Pancreas (tissue), 10 donors: ENCODE results near the gene TAF4B. TPM values are rescaled to one million over a fixed set of nuclear protein-coding genes. Genes with fewer than 3 reads are reported as not detected.

ENCODE experiments used
- ATAC-seq, 4 donors: fragments of 200-7000 bp; cut with Tn5 transposase; one replicate each; pipeline versions ENCODE4 v1.8.0 to v1.9.1; 2020; ENCODE audit warnings: mild to moderate bottlenecking in 4 of 4, moderate library complexity in 4 of 4
- DNase-seq, 6 donors: peaks; one replicate each; pipeline ENCODE4 v3.0.0-alpha.2; 2020
- FAIRE-seq: peaks from 2 replicates; lab custom pipeline; 2012; peaks lifted over from hg19 to GRCh38; lab: Jason Lieb, UNC
- H3K27ac ChIP-seq, 4 donors: fragments of 200-600 bp; sonication (generic); 1 replicate in 3 of 4; 2 replicates in 1 of 4; pipeline versions ENCODE4 v1.5.0 to v1.8.0; 2020
- H3K27me3 ChIP-seq, 4 donors: fragments of 200-600 bp; one replicate each; pipeline ENCODE4 v1.8.0; 2021
- H3K36me3 ChIP-seq, 3 donors: fragments of 200-600 bp; sonication (generic) in 1 of 3; one replicate each; pipeline versions ENCODE4 v1.5.0 to v1.8.0; 2020 to 2021
- H3K4me1 ChIP-seq, 3 donors: fragments of 200-600 bp; one replicate each; pipeline ENCODE4 v1.8.0; 2021
- H3K4me3 ChIP-seq, 4 donors: fragments of 200-600 bp; sonication (generic) in 2 of 4; one replicate each; pipeline versions ENCODE4 v1.5.0 to v1.8.0; 2020 to 2021
- H3K9me3 ChIP-seq, 4 donors: fragments of 200-600 bp; one replicate each; pipeline ENCODE4 v1.8.0; 2021
- whole genome bisulfite sequencing, 2 donors: extraction: QIAGEN DNeasy Blood & Tissue Kit; methylation state at CpG; one replicate each; pipeline ENCODE4 v1.1.7; 2013; 5-methylcytosine and 5-hydroxymethylcytosine counted together
- intact Hi-C, 3 donors: fragments of 100-400 bp; cut with DNase I; formaldehyde crosslinking; loops; one replicate each; pipeline versions ENCODE4 v1.11.1 to v1.14.2; 2022
- polyA plus RNA-seq, 2 donors: library from polyadenylated mRNA; stranded (reverse); fragments of 200-250 nt; gene quantifications; one replicate each; pipeline ENCODE4 v1.2.3, GENCODE V29; 2013
- total RNA-seq, 6 donors: library from RNA; stranded (reverse); fragmentation: NEBNext Ultra II Directional in 4 of 6; extraction: Animal tissue kit (Norgen Biotek cat#: 25700) in 4 of 6; gene quantifications; one replicate each; pipeline versions ENCODE4 v1.2.1 to v1.2.4, GENCODE V29; 2021 to 2023
- TF ChIP-seq, protein P1 (sequence below), 4 donors: fragments of 200-600 bp; sonication (generic) in 3 of 4; IDR thresholded peaks; one replicate each; pipeline versions ENCODE4 v1.5.0 to v1.8.0; 2021; ENCODE audit warnings: antibody characterized with exemption in 4 of 4
- donor health status: healthy with polysubstance abuse.
- donor health status: DM: no; HTN: no; CAD: no; lungs with moderate emphysema.
- donor health status: DM: no; HTN: no; CAD: no.
- donor health status: control.
- donor health status: control.
- donor health status: Bipolar disorder and iron deficiency.
- donor health status: DM: yes; HTN: yes; CAD: no.
- donor health status: DM: no; HTN: no; CAD: no.
- donor health status: DM: no; HTN: no; CAD: no.
- donor health status: DM: yes; HTN: yes; CAD: no.

Gene TAF4B
- total and polyA plus RNA-seq, 8 donors: 0.94 to 3.4 (median 2.3) TPM

DNA sequence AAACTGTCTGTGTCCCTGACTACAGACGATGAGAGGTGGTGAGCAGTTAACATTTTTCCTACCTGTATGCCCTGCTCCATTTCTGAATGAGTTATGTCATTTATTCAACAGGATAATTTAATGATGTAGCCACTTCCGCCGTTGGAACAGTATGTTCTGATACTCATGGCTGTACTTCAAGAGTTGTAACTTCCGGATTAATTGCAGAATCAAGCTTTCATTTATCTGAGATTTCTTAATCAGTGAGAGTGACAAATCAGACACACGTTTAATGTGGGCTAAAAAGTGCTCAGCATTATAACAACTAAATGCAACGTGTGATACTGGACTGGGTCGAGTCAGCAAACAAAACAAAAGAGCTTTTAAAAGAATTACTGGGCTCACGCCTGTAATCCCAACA lies 214.4 kb downstream of the TAF4B start:
- Histone ChIP-seq H3K27me3 (no peaks in the 10 kb centered on the region), H3K4me1 (no peaks in the 10 kb centered on the region), H3K4me3 (no peak overlapping the region), H3K9me3 (no peaks in the 10 kb centered on the region), H3K36me3 (no peaks in the 10 kb centered on the region), H3K27ac (no peak overlapping the region)
- FAIRE-seq (no peak), DNase-seq (no peak), ATAC-seq (peak; percentile 16 to 79 (median 42))
- intact Hi-C loops: no loop called here
- WGBS, 2 donors: 37 to 44% methylated on average over 8 of the region's 8 CpGs
- TF ChIP-seq, protein P1, sequence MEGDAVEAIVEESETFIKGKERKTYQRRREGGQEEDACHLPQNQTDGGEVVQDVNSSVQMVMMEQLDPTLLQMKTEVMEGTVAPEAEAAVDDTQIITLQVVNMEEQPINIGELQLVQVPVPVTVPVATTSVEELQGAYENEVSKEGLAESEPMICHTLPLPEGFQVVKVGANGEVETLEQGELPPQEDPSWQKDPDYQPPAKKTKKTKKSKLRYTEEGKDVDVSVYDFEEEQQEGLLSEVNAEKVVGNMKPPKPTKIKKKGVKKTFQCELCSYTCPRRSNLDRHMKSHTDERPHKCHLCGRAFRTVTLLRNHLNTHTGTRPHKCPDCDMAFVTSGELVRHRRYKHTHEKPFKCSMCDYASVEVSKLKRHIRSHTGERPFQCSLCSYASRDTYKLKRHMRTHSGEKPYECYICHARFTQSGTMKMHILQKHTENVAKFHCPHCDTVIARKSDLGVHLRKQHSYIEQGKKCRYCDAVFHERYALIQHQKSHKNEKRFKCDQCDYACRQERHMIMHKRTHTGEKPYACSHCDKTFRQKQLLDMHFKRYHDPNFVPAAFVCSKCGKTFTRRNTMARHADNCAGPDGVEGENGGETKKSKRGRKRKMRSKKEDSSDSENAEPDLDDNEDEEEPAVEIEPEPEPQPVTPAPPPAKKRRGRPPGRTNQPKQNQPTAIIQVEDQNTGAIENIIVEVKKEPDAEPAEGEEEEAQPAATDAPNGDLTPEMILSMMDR (IDR thresholded peaks at IDR 0.05): no peak

Other genes starting within 250 kb of the TAF4B start
- gene SS18, start 135.8 kb upstream of the TAF4B start, total RNA-seq: 10 to 100 TPM; 18.4 to 38.0 (median 20.2) TPM
- gene SS18, start 135.8 kb upstream of the TAF4B start, polyA plus RNA-seq: 10 to 100 TPM; 17.0 to 36.2 TPM
- not detected for gene PSMA8, start 92.6 kb upstream of the TAF4B start, total RNA-seq
- not detected for gene PSMA8, start 92.6 kb upstream of the TAF4B start, polyA plus RNA-seq